HG02885 (cell line): ENCODE data around the gene DTNBP1.

Experiments
- ATAC-seq: cut with Tn5 transposase; IDR thresholded peaks from one replicate; pipeline ENCODE4 v1.9.1; 2021; ENCODE audit warnings: mild to moderate bottlenecking; ENCODE audit not compliant: unreplicated experiment, poor library complexity

Gene DTNBP1

DNA sequence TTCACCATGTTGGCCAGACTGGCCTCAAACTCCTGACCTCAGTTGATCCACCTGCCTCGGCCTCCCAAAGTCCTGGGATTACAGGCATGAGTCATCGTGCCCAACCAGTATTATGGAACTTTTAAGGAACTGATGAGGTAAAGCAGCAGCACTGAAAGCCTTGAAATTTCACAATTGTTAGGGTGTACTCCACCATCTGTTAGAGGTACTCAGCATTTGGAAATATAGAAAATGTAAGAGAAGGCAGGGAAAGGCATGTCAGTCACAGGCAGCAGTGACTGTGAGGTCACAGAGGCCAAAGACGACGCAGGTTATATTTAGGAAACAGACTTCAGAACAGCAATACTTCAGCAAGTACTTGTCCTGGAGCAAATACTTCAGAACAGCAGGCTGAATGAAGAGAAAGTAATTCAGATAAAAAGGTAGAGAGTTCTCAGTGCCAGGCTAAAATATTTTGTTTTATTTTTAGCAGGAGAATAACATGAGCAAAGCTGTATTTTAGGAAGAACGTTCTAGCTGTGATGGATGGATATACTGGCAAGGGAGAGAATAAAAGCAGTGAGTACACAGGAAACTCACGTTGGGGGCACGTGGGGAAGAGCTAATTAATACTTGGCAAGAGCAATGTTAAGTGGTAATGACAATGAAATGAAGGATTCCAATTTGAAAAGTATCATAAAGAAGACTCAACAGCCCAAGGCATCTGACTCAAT is 67.2 kb downstream of the DTNBP1 start:
- ATAC-seq, result no peak

DNA sequence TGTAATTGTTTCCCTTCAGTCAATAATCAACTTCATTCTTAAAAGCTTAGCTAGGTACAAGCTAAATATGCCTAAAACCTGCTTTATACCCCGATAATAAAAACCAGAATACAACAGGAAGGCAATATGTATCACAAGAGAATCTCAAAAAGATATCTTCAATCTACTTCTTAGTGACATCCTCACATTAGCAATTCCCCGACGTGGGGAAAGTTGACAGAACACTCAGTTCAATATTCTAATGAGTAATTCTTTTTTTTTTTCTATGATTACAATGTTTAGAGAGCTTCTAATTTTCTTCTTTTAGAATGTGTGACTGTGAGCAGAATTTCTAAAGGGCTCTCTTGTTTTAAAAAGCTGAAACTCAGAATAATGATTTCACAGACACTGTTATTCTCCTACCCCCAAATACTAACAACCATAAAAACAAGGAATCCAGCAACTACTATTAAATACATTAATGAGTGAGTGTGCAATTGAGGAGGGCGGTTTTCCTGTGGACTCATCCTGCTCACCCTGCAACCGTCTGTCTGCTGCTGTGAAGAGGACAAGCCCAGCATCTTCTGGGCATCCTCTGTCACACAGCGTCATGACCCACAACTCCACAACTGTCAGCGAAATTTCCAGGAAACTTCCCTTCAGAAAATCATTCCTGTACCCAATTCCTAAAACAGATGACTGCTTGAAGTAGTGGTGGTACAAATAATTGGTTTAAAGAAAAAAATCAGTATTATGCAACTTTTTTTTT is 68.1 kb downstream of the DTNBP1 start:
- ATAC-seq, result no peak

DNA sequence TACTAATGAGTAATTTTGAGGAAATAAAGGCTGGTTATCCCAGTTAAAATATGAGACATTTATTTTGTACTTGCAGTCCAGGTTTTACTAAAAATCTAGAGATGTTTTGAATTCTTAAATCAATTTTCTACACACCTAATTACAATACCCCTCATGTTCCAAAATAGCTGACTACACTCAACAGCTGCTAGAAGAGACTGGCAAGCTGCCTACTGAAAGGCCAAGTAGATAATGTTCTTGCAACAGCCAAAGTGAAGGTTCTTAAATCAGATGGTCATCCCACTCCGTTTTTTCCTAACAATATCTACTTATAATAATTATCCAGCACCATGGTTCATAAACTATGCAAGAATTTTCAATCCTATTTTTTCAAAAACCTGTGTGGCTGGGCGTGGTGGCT is 69.0 kb downstream of the DTNBP1 start:
- no peak for ATAC-seq

DNA sequence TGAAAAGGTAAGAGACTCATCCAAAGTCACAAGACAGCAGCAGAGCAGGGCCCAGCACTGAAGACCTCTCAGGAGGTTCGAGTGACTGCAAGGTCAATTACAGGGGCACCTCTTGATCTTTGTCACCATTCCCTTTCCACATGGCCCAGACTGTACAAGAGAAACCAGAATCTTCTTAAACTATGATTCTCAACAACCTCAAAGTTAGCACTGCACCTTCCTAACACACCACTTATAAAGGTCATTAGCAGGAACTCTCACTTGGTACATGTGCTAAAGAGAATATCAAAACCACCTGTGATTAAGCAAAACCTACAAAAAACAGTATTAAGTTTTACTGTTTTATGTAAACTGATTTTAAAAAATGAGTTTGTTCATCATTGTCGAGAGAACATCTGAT is 70.2 kb downstream of the DTNBP1 start:
- no peak for ATAC-seq

DNA sequence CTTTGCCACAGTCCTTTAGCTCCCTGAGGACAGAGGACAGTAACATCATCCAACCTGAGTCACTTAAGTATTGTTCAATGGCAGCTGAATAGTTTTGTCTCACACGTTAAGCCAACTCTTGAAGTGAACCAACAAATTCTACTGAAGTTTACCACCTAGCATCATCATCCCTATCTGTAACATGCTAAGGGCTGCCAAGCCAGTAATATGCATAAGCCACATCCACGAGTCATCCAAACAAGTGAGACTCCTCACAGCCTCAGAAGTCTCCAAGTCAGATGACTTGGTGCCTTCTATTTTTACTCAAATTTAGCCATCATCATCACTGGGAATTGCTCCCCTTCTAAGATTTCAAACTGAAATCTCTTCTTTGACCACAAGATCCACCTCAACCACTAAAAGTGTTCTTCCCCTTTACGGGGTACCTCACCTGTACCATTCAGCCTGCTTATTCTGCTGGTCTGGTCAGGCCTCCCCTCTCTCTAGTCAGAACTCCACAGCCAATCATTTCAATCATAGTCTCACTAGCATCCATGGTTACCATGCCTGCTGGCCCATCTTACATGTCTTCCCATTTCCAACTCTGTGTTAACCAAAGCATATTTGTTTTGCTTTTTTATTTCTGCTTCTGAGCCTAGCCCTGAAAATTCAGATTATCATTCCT is 73.7 kb downstream of the DTNBP1 start:
- no peak for ATAC-seq

DNA sequence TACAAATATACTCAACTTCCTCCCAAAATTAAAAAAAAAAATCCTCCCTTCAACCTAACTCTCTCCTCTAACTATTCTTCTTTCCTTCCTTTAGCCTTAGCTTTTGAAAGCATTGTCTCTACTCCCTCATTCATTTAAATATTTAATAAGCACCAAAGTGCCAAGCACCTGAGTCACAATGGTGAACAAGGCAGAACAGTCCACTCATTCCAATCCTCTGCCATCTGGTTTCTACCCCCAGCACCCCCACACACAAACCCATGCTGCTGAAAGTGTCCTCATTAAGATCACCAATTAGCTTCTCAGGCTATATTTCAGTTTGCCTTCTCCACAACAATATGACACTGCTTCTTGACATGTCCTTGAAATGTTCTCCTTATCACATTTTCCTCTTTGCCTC is 76.3 kb downstream of the DTNBP1 start:
- ATAC-seq, result no peak

DNA sequence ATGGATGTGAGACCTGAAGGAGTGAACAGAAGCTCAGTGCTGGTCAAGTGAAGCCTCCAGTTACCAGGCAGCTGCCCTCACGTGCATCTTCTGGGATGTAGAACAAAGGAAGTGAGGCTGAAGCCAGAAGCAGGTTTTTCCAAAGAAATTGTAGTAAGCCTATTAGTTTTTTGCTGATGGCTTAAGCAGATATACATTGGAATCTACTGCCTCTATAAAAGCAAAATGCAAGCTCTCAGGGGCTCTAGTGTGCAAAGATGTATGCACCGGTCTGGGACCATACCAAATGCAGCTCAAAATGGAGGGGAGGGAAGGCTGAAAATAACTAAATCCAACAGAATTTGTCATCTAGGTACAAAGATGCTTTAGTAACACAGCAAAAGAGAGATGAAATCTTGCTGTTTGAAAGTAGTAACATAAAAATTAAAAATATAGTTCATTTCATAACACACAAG is 77.0 kb downstream of the DTNBP1 start:
- no peak for ATAC-seq

DNA sequence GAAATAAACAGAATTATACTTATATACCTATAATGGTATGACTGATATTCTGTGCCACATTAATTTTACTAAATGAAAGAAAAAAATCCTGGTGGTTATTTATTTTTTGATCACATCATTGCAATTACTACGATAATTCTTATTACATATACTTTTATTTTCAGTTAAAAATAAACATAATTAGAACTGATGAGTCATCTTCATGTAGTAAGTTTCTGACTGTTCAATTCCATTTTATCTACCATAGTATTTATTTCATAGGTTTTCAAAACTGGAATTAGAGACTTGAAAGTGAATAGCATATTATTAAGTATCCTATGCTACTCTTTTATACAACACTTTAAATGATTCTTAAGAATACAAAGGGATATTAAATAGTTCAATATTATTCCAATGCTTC is 80.3 kb downstream of the DTNBP1 start:
- ATAC-seq, result no peak

DNA sequence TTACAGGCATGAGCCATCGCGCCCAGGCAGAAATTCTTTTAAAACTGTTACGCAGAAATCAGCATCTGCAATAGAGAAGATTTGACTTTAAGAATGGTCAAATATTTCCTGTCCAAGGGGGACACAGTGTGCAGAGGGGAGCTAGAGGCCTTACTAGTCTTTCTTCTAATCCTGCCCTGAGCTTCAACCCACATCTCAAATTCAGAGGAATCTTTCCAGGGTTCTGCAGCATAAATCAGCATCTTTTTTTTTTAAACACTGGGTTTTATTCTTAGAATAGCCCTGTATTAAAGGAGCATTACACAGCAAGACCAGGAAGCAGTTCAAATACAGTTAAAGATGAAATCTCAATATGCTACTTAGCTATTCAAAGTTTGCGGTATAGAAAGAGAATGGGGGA is 81.1 kb downstream of the DTNBP1 start:
- no peak for ATAC-seq

DNA sequence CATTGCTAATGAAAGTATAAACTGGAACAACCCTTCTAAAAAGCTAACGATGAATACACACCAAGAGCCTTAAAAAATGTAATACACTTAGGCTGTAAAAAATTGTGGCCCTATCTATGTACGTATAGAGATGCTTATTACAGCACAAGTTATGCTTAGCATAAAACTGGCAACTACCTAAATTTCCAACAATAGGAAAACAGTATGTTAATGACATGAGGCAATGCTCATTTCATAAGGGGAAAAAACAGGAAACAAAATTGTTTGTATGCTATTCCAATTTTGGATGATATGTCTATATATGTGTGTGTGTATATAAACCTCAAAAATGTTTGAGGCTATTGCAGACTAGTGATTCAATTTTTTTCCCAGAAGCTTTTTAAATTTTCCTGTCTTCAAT is 82.5 kb downstream of the DTNBP1 start:
- ATAC-seq, result no peak

DNA sequence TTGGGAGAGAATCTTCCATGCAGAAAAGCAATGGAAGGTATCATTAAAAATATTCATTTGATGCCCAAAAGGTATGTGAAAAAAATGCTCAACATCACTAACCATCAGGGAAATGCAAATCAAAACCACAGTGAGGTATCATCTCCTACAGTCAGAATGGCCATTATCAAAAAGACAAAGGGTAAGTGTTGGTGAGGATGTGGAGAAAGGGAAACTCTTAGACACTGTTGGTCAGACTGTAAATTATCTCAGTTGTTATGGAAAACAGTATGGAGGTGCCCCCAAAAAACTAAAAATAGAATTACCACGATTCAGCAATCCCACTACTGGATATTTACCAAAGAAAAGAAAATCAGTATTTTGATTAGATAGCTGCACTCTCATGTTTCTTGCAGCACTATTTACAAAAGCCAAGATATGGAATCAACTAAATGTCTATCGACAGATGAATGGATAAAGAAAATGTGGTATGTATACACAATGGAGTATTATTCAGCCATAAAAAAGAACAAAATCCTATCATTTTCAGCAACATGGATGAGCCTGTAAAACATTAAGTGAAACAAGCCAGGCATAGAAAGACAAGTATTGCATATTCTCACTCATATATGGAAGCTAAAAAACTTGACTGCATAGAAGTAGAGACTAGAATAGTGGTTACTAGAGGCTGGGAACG is 84.0 kb downstream of the DTNBP1 start:
- no peak for ATAC-seq

DNA sequence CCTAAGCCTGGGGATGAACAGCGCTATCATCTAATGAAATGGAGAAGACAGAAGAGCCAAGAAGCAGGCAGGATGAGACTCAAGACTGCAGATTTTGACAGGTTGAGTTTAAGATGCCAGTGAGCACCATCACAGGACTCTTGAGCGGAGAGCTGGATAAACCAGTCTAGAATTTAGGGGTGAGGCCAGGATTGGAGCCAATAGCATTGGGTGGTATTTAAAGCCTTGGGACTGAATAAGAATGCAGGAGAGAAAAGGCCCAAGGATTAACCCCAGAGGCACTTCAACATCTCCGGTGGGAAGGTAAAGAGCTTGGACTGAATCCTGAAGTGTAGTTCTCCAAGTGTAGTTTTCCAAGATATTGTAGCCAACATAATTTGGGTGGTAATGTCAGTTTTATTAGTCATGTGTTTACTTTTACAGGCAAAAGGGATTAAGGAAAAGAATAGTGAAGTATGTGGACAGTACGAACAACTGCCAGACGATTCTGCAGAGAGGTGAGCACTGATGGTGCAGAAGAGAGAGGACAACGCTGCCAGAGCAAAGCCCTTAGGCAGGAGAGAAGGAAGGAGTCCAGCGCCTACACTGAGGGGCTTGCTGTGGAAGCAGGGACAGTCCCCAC is 85.2 kb downstream of the DTNBP1 start:
- no peak for ATAC-seq

DNA sequence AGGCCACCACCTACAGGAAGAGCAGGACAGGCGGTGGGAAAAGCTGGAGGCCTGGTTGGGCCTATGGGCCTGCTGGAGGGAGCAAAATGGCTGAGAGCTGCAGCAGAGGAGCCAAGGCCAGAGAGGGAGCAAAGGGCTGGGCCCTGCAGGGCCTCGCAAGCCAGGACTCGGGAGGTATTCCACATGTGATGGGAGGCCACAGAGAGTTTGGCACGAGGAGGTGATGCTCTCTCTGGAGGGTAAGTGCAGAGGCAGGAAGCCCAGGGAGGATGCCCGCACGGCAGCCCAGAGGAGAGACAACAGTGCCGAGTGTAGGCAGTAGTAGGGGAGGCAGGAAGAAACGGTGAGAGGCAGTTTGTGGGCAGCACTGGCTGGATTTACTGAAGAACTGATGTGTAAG is 85.7 kb downstream of the DTNBP1 start:
- no peak for ATAC-seq

DNA sequence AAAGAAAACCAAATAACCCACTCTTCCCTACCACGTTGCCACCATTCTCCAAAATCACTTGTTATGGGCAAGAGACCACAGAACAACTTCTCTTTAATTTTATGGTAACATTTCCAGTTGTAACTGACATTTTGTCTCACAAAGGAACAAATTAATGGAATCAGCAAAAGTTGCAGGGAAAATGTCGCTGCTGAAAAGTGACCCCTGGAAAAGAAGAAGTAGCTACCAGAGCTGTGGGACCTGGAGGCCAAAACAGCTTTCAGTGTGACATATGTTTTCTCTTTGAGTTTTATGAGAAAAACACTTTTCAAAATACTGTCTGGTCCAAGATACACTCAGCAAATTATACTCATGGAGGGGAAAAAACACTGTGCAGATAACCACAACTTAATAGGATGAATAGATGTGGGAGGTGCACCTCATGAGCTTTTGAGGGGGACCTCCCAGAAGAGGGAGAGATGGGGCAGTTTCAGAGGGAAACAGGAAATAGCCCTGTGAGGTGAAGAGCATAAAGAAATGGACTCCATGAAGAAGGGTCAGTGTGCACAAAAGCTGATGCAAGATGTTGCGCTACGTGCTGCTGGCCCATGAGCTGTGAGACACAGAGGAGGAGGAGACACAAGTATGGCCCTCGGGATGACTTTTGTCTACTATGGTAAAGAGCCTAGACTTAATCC is 87.3 kb downstream of the DTNBP1 start:
- ATAC-seq, result no peak

DNA sequence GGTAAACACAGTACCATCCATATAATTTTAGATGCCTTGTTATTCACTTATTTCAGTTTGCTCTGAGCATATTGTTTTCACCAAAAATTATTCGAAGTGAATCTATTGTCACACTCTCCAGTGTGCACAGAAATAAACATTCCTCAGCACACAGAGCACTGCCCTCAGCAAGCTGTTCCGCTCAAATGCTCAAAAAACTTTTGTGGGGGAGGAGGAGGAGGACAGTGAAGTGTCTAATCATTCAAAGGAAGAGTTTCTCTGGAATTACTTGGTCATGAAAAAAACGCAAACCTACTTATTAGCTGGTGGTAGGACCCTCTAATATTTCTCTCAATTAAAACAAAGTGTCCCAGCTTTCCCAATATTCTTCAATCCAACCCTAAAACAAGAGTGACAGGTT is 88.3 kb downstream of the DTNBP1 start:
- ATAC-seq, result no peak

DNA sequence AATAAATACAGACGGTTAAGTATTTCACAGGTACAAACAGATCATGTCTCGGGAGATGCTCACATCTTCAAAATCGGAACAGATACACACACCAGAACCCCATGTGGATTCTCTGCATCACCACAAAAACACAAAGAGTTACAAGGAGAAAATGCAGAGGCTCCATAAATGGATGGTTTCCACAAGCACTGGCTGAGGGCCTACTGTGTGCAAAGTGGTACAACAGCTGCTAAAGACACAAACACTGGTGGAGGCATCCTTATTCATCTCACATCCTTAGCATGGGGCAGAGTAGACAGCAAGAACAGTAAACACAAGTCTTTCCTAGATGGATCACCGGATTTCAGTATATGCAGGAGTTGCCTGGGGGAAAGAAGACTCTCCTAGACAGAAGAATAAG is 88.8 kb downstream of the DTNBP1 start:
- ATAC-seq, result no peak

DNA sequence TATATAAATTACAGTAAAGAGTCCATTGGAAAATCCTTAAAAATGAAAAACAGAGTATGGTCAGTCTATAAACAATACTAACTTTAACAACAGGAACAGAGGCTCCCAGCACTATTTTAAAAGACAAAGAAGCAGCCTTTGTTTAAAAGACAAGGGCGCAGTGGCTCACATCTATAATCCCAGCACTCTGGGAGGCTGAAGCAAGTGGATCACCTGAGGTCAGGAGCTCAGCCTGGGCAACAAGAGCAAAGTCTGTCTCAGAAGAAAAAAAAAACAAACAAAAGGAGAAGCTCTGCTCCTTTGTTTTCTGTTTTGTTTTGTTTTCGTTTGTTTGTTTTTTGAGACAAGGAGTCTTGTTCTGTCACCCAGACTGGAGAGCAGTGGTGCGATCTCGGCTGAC is 89.4 kb downstream of the DTNBP1 start:
- ATAC-seq, result no peak

DNA sequence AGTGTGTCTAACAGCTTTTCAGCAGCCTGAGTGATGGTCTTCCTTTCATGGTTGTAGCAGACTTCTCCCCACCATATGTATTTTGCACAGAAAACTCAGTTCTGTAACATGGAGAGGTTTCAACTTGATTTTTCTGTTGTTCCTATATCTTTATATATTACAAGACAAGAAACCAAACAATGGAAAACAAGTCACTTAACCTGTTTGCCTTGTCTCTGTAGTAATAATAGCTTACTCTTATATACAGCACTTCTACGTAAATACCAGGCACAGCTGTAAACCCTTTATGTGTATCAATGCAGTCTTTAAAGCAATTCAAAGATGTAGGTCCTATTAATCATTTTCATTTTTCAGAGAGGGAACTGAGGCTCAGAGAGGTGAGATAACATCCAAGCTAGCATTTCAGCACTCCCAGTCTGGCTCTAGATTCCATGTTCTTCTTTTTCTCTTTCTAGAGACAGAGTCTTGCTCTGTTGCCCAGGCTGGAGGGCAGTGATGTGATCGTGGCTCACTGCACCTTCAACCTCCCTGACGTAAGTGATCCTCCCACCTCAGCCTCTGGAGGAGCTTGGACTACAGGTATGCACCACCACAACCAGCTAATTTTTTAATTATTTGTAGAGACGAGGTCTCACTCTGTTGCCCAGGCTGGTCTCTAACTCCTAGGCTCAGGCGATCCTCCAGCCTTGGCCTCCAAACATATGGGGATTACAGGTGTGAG is 90.4 kb downstream of the DTNBP1 start:
- no peak for ATAC-seq

DNA sequence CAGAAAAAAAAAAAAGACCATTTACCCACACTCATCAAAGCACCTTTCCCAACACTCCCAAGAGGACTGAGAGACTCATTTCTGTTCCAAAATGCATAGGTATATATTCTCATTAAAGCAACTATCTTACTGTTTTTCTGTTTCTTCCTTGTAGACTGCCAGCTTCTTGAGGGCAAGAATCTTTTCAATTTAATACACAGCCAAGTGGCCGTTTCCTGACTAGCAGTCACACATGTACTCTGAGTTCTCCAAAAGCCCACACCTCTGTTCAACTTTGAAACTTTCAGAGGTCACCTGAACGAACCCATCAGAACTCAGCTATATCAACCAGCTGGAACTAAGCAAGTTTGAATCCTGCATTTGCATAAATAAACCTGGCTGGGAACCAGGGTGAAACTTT is 92.7 kb downstream of the DTNBP1 start:
- ATAC-seq, result no peak
